GM18858 (cell line): ENCODE results near the gene TENT5A.
"Not testable (repeated sequence)": the region's sequence is repeated elsewhere in the genome, so short reads cannot be mapped to it uniquely, and the experiment has no call there.

Source experiments
- ATAC-seq: cut with Tn5 transposase; IDR thresholded peaks from one replicate; pipeline ENCODE4 v1.9.1; 2021; ENCODE audit not compliant: unreplicated experiment

The TENT5A gene

DNA sequence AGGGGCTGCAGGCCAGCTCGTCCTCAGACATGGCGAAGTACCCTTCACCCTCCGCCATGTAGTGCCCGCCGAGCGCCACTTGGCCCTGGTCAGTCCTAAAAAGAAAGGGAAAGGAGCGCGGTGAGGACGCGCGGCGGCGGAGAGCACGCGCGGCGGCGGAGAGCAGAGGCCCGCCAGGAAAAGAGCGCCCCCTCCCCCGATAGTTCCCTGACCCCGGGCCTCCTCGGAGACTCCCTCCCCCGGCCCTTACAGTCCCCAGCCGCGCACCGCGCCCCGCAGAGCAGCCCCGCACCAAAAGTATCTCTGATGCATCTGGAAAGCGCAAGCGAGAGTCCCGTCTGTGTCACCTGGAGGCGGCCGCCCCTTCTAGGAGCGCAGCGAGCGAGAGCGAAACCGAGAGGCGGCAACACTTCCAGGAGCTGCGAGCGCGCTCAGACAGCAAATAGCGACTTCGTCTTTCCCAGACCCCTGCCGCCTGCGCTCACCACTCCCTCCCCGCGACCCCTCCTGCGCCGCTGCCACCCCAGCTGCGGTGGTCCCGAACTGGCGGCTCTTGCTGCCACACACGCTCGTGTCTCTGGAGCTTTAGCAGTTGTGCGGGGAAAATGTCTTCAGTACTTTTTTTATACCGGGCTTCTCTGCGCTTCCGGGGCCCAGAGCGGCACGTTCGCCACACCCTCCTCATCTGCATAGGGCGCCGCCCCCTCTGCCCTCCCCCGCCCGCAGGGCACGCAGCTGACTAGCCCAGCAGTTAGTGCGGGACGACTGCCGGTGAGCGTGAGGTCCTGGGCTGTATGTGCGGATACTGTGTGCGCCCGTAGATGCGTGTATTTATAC is at the start of gene TENT5A:
Gene TENT5A (minus strand): TSS at position 598 of the 837 bp plus-strand sequence. CDS start 540 bp downstream, at position 58.
- ATAC-seq, result peak; percentile 54

DNA sequence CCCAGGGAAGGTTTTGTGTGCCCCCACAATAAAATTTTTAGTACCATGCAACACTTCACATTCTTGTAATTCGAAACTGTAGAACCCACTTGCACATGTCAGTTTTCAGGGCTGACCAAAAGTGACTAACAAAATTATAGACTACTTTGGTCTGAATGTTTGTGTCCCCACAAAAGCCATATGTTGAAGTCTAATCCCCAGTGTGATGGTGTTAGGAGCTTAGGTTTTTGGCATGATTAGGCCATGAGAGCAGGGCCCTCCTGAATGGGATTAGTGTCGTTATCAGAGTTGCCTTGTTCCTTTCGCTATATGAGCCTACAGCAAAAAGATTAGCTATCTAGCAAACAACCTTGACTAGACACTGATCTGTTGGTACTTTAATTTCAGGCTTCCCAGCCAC is 49.0 kb upstream of the TENT5A start:
- ATAC-seq, result no peak

DNA sequence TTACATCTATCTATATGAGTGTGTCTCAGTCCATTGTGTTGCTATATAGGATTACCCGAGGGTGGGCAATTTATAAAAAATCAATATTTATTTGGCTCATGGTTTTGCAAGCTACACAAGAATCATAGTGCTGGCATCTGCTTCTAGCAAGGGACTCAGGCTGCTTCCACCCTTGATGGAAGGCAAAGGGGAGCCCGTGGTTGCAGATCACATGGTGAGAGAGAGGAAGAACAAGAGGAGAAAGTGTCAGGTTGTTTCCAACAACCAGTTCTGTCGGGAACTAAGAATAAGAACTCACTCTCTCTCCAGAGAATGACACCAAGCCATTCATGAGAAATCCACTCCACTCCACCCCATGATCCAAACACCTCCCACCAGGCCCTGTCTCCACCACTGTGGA is 48.2 kb upstream of the TENT5A start:
- no peak for ATAC-seq

DNA sequence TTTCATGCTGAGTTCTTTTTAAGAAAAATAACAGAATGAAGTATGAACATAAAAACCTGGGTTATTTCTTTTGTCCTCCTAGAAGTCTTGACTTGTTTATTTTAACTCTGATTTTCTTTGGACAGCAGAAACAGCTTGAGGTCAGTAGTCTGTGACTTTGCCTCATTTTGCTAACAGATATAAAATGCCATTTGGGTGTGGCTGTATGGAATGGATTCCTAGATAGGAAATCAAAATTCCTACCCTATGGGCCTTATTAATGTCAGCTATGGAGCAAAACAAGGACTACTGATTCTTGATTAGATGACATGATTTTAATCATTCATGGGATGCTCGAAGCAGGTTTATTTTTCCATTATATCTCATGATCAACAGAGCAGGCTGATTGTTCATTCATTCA is 46.8 kb upstream of the TENT5A start:
- ATAC-seq, result no peak

DNA sequence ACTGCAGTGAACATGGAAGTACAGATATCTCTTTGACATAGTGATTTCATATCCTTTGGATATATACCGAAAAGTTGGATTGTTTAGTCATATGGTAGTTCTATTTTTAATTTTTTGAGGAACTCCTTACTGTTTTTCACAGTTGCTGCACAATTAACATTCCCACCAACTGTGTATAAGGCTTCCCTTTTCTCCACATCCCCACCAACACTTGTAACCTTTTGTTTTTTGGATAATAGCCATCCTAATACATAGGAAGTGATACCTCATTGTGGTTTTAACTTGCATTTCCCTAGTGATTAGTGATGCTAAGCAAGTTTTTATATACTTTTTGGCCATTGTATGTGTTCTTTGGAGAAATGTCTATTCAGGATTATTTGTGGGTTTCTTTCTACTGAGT is 45.1 kb upstream of the TENT5A start:
- ATAC-seq, result no peak

DNA sequence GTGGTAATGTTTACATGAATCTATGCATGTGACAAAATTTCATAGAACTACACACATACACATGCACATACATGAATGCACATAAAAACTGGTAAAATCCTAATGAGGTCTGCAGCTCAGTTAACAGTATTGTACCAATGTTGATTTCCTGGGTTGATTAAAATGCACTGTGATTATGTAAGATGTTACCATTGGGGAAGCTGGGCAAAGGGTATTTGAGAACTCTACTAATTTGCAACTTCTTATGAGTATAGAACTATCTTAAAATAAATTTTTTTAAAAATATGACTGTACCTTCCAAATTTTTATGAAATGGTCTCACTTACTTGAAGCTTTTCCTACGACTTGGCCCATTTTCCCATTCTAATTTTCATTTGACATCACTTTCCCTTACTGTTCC is 43.4 kb upstream of the TENT5A start:
- ATAC-seq, result no peak

DNA sequence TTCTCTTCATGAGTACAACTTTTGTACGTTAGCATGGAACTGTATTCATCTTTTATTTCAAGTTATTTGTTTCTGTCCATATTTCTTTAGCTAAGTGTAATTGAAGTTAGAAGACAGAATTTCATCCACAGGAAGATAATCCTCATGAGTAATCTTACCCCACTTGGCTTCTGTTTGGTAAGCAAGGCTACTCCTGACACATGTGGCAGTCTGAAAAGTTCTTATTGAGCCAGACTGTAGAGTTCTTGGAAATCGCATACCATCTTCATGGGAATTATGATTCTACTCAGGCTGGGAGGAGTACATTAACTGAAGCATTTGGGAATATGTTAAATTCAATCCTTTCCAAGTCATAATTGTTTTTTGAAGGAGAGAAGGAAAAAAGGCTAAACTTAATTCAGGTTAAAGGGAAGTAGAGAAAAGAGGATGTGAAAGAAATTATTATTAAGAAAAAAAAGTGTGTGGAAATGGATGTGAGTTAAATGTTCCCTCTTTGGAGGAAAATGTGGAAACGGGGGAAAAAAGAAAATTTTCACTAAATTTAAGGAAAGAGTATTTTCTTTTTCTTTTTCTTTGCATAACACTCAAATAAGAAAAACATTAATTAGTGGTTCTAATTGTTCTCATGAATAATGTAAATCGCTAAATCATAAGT is 41.5 kb upstream of the TENT5A start:
- ATAC-seq, result no peak

DNA sequence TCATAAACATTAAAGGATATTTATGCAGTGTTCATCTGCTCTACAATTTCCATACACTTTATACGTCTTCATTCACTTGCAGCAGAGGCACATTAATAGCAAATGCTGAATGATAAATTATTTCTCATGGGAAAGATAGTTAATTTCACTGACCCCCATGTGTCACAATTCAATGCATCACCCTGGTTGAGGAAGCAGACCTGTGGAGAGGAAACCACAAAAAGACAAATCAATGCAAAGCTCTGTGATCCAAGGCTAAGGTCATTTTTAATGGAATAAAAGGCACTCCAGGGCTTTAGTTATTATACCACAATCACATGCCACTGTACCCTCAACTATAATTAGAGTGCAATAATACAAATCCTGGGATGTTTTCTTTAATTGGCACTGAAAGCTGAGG is 40.3 kb upstream of the TENT5A start:
- ATAC-seq, result no peak

DNA sequence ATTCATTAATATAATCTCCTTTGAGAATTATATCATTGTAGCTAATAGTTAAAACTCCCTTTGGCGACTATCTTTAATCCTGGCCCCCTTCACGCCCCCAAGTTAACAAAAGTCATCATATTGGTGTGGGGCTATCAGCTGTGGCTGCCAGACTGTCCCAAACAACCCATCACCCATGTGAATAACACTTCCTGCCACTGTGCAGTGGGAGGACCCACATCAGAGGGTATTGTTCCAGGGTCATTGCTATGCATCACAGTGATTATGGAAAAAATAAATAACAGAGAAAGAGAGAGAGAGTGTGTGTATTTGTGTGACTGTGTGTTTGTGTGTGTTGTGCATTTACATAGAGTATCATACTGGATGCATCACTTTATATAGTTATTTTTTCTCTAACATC is 39.3 kb upstream of the TENT5A start:
- no peak for ATAC-seq

DNA sequence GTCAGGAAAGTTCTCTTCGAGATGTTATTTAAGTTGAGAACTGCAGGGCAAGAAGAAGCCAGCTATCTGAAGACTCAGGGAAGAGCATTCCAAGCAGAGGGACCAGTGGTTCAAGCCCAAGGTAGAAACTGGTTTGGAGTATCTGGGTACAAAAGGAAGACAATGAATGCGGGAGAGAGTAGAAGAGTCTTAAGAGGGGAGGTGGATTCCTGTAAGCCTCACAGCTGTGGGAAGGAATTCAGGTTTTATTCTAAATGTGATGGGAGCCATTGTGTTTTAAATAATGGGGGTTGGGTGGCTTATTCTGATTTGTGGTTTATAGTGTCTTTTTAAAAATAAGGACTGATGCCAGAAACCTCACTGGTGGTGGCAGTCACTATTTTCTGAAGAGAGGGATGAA is 37.6 kb upstream of the TENT5A start:
- no peak for ATAC-seq

DNA sequence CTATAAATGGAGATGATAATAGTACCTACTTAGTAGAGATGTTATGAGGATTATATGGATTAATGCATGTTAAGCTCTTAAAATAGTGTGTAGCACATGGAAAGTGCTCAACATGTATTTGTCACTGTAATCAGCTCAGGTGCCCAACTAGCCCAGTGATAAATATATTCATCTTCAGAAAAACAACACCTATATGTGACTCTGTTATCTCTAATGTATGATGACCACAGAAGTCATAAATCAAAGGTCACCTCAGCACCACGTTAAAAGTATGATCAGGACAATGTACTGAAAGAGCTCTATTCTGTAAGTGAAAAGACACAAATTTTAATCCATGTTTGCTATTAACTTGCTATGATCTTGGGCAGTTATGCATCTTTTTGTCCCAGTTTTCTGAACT is 36.8 kb upstream of the TENT5A start:
- ATAC-seq, result no peak

DNA sequence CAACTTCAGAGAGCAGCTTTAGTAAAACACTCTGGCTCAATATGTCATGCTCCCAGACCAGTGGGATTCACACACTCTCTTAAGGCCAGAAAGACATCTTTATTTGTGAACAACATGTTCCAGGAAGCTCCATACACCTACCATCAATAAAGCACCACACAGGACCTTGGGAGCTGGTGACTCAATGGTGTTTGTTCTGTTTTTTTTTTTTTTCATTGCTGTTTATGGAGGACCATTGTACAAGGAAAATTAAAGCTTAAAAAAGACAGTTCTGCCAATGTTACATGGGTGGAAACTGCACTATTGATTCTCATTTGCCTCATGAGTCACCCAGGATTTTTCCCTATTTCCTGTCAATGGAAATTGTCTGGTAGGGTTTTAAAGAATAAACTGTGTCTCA is 36.3 kb upstream of the TENT5A start:
- no peak for ATAC-seq

DNA sequence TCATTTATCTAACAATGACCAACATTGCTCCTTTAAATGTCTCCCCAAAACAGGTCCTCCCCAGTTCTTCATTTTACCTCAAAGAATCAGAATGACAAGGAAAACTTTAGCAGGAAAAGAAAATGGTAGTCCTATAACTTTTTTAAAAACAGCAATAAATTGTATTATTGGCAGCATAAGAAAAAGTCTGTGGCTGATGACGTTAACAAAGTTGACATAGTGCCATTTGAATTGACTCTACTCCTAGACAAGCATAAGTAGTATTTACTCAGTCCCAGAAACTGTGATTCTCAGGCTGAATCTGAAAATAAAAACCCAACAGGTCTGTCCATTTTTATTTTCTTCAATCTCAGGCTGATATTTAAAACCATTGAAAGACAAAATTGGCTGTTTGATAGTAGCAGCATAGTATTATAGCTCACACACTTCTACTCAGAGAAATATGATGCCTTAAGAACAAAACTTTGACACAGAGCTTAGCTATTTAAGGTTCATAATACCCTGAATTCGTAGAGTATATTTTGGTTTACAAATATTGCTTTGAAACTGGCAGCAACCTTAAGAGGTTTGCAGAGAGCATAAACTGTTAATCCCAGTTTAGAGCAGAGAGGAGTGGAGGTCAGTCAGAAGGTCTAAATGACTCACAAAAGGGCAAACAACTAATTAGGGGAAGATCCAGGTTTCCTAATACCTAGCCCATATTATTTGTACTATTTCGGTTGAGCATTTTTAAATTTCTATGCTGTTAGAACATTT is 35.0 kb upstream of the TENT5A start:
- ATAC-seq, result no peak

DNA sequence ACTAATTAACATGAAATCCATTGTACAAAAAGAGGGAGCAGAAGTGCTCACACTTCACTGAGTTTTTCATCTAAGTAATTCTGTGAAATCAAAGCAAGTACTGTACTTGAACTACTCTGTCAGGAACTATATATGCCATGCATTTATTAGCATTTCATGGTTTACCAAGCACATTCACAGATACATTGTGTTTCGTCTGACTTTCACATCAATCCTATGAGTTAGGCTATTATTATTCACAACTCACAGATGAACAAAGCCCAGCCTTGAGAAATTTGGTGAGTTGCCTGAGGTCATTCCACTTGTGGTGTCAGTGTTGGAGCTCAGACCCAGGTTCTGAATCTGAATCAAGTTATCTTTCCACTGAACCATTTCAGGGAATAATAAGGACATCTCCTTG is 33.7 kb upstream of the TENT5A start:
- no peak for ATAC-seq

DNA sequence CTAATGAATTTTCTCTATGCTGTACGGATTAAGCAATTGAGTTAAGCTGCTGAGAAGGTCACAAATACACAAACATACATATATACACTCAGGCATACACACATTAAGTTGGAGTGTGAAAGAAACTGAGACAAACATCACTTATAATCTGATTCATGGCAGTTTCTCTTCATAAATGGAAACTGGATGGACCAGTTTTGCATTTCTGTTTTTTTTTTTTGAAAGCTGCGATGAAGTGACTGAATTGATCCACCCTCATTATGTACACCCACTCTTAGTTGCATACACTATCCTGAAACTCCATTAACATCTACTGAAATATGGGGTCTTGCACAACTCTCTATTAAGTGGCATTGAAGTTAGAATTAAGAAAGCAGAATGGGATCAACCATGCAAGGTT is 32.9 kb upstream of the TENT5A start:
- no peak for ATAC-seq

DNA sequence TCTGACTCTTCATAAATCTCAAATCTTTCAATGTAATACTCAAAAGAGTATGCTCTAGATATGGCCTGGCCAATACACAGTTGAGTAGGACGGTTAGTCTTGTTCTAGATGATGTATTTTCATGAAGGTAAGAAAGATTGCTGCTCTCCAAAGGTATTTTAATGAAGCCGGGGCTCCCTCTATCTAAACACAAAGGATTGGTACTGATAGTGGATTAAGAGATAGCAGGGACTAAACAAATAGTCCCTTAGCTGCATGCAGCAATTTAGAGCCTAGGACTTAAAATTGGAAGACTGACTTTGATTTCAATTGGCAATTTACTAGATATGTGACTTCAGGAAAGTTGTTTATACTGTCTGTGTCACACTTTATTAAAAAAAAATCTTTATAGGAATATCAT is 31.4 kb upstream of the TENT5A start:
- no peak for ATAC-seq

DNA sequence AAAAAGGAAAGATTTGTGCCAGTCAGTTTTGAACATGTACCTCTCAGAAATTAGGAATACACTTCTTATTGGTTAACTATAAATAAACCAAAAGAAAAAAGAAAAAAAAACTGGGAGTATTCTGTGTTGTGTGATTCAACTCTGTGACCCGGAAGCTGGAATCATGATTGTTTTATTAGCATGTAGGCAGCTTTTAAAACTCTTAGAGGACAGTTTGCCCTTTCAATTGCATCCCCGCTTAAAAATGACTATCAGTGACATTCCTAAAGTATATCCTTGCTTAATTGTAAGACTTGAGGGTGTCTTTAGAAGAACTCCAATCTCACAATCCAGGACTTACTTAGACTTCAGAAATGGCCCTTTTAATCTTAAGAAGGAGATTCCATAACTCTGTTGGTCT is 29.1 kb upstream of the TENT5A start:
- ATAC-seq, result no peak

DNA sequence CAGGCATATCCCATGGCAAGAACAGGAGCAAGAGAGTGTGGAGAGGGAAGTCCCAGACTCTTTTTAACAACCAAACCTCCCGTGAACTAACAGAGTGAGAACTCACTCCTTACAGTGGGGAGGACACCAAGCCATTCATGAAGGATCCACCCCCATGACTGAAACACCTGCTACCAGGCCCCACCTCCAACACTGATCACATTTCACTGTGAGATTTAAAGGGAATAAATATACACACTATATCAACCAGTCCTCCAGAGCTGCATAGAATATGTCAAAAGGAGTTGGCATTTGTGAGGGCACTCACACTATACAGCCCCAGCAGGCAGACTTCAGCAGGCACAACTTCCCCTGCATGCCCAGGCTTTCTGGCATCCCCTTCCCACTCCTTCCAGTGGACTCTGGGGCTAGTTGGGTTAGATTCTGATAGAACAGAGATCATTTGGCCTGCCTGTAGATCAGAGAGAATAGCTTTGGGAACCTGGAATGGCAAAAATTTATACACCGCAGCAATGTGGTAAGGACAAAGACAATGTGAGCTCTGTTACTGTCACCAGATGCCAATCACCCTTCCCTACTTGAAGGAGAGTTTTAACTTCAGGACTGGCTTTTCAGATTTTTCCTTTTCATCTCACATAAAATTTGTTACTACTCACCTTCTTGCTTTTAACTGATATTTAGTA is 25.2 kb upstream of the TENT5A start:
- no peak for ATAC-seq

DNA sequence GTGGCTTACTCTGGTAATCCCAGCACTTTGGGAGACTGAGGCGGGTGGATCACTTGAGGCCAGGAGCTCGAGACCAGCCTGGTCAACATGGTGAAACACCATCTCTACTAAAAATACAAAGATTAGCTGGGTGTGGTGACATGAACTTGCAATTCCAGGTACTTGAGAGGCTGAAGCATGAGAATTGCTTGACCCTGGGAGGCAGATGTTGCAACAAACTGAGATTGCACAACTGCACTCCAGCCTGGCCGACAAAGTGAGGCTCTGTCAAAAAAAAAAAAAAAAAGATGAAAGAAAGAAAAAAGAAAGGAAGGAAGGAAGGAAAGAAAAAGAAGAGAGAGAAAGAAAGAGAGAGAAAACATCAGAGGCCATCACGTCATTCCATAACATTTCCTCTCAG is 23.7 kb upstream of the TENT5A start:
- not testable (repeated sequence) for ATAC-seq

DNA sequence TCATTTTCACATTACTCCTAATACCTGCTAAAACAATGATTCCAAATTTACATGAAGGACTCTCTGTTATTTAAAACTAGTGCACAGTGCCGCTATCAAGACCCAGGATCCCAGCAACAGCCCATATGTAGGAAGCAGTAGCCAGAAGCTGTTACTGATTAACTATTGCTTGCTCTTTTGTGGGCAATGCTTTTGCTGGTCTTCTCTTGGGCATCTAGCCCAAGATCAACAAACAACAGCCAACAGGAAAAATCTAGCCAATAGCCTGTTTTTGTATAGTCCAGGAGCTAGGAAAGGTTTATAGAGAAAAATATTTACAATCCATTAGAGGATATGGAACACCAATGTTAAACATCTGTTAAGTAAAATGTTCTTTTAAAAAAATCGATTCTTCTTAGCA is 22.1 kb upstream of the TENT5A start:
- ATAC-seq, result no peak

DNA sequence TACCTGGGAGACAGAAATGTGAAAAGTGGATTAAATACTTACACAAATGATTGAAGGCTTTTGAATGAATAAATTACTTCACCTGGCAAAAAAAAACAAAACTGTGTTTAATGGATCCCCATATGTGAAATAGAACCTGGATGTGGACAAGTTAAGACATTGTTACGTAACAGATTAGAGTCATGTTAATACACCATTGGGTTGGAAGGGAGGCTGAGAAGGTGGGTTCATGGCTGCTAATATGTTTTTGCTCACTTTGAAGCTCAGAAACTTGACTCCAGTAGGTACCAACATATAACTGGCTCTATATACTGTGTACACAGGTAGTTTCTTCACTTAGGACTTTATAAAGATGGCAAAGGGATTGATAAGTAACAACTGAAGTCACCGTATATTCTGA is 21.4 kb upstream of the TENT5A start:
- ATAC-seq, result no peak
